AG09319 (cell line): Measurements from ENCODE around the gene RWDD2A.
"Not testable (repeated sequence)": the region's sequence is repeated elsewhere in the genome, so short reads cannot be mapped to it uniquely, and the experiment has no call there.

Experiments used
- DNase-seq: peaks from one replicate; pipeline ENCODE4 v3.0.0-alpha.2; 2010; ENCODE audit warnings: low read depth; ENCODE audit errors: extremely low read depth
- TF ChIP-seq, protein P1 (sequence below): IDR thresholded peaks from 2 replicates; pipeline ENCODE4 v1.5.1; 2011; ENCODE audit warnings: low read depth, mild to moderate bottlenecking, inconsistent platforms, low read length, moderate library complexity

Gene RWDD2A

DNA sequence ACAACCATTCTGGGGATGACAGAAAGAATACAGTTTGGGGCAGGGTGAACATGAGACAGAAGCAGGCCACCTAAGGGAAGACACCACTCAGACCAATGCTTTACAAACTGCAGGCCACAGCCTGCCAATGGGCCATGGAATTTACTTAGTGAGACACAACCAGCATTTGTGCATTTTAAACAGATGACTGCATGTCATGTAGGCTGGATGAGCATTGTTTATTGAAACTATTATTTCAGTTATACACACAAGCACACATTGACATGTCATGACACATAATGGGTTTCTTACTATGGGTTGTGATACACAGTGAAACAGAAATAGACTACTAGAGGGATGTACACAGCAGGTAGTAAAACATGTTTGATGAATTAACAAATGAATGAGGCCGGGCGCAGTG lies 8.1 kb upstream of the RWDD2A start:
- DNase-seq, result no peak
- TF ChIP-seq, protein P1, sequence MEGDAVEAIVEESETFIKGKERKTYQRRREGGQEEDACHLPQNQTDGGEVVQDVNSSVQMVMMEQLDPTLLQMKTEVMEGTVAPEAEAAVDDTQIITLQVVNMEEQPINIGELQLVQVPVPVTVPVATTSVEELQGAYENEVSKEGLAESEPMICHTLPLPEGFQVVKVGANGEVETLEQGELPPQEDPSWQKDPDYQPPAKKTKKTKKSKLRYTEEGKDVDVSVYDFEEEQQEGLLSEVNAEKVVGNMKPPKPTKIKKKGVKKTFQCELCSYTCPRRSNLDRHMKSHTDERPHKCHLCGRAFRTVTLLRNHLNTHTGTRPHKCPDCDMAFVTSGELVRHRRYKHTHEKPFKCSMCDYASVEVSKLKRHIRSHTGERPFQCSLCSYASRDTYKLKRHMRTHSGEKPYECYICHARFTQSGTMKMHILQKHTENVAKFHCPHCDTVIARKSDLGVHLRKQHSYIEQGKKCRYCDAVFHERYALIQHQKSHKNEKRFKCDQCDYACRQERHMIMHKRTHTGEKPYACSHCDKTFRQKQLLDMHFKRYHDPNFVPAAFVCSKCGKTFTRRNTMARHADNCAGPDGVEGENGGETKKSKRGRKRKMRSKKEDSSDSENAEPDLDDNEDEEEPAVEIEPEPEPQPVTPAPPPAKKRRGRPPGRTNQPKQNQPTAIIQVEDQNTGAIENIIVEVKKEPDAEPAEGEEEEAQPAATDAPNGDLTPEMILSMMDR, result no peak

DNA sequence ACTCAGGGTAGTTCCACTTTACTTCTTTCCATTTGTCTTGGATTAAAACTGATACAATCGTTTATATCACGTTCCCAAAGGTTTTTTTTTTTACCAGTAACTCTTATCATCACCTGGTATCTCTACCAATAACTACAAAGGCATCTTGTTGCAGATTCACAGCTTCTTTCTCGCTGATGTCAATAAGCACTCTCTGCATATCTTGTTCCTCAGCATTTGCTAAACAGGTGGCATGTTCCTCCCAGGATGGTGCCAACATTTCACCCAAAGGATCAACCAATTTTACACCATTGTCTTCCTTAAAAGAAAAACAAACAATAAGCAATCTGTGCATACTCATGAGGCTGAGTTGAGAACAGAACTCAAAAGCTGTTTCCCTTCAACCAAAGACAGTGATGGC lies 4.7 kb upstream of the RWDD2A start:
- TF ChIP-seq, protein P1, result no peak
- no peak for DNase-seq

DNA sequence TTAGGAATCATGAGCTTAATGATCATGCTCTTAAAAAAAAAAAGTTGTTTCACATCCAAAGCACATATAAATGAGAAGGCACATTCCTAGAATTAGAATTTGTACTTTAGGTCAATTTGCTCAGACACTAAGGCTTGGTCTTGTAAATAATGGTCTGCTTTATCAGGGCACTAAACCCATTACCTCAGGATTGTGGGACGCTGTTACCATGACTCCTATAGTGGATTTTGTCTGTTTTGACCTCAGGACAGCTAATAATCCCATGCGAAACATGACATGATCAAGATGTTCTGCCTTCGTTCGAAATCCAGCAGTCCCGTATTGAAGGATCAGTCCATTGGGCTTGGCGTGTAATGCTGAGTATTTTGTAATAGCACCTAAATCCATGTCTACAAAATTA lies 2.5 kb upstream of the RWDD2A start:
- DNase-seq, result no peak
- TF ChIP-seq, protein P1, result no peak

DNA sequence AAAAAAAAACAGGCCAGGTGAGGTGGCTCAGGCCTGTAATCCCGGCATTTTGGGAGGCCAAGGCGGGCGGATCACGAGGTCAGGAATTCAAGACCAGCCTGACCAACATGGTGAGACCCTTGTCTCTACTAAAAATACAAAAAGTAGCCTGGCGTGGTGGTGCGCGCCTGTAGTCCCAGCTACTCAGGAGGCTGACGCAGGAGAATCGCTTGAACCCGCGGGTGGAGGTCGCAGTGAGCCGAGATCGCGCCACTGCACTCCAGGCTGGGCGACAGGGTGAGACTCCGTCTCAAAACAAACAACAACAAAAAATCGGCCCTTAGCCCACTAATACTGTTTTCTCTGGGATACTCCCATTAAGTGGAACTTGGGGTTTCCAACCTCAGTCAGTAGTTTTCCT lies 1.2 kb upstream of the RWDD2A start:
- DNase-seq, result not testable (repeated sequence)

DNA sequence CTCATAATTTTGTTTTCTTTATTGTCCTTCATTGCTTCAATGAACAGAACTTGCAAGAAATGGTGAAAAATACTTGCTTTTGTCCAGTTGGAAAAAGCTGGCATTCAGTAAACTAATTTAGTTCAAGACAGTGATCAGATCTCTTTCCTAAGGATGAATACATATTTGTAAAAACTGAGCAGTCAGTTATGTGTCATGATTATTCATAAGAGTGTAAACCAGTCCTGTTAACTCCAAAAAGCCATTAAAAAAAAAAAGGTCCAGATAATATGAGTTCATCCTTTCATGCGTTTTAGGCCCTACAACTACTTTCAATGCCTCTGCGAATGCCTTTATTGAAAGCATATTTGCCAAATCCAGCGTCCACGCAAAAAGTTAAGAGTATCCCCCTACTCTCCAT lies 701 bp upstream of the RWDD2A start:
- TF ChIP-seq, protein P1, result no peak
- DNase-seq, result no peak

DNA sequence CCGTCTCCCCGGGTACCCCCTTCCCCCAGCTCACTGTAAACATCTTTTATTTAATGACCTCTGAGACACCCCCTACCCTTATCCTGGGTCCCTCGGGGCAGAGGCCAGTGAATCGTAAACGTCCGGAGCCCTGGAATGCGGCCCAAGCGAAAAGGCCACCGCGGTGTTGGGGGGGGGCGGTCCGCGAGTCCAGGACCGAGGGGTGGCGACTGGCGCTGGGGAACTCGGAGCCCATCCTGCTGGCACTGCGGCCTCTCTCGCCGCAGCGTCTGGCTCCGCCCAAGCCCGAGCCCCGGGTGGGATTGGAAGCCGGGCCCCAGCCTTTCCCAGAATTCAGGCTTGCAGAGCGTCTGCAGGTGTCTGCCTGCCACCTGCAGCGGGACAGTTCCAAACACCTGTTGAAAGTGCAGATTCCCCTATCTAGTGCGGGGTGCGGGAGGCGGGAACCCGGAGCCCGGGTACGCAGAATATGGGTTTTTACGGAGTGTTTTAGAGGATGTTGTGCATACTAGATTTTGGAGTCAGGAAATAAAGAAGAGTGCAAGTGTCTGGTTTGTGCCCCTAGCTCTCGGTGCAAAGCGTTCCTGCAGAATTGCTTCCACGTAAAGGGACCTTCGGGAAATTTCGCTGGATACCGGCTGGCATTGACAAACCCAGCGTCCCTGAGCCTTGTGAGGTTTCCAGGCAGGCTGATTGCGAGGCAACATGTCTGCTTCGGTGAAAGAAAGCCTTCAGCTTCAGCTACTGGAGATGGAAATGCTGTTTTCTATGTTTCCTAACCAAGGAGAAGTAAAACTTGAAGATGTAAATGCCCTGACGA lies 800 bp downstream of the RWDD2A start:
- DNase-seq, result no peak
- TF ChIP-seq, protein P1, result no peak

DNA sequence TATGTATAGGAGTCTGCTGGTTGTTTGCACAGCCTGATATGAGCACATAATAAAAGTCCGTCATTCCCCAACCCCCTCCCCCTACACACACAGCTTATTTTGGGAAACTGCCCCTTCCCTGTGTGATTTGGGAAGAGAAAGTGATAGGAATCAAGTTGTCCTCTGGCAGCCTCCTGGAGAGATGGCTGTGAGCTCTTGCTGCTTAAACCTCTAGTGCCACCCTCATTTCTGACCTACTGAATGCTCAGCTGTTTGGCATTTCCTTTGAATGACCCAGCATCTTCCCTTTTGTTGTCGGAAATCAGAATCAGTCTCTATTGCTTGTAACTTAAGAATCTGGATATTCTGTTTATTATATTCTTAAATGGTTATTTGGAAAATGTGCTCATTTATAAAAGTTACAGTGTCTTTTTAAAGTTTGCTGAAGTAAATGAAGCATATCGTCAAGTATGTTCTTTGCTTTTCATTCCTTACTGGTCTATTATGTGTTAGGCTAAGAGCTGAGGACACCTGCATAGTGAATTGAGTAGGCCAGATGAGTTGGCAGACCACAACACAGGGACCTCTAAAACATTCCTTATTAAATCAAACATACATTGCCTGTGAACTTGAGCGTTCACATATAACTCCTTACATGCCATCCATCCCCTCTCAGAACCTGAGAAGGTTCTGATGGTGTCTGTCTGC lies 5.5 kb downstream of the RWDD2A start:
- TF ChIP-seq, protein P1, result no peak
- no peak for DNase-seq
